Central memory CD8-positive, alpha-beta T cell (primary cell): ENCODE measurements around the gene SLC22A2.

Experiments used
- ATAC-seq: fragments of 150-1000 bp; cut with Tn5 transposase; replicated peaks from 2 replicates; pipeline ENCODE4 v1.10.0; 2022; ENCODE audit warnings: mild to moderate bottlenecking, moderate FRiP score, moderate number of reproducible peaks; ENCODE audit not compliant: poor library complexity, severe bottlenecking; ENCODE audit errors: extremely low read depth
- DNase-seq, 2 donors: peaks; one replicate each; pipeline ENCODE4 v3.0.0; 2021; ENCODE audit warnings: low spot score in 2 of 2
- H3K27ac Mint-ChIP-seq: one replicate; pipeline ENCODE4 v1.8.0; 2022; ENCODE audit warnings: low read depth, mild to moderate bottlenecking, moderate library complexity, mixed read lengths
- H3K27me3 Mint-ChIP-seq: one replicate; pipeline ENCODE4 v1.8.0; 2022; ENCODE audit warnings: mixed read lengths
- H3K36me3 Mint-ChIP-seq: one replicate; pipeline ENCODE4 v1.8.0; 2022; ENCODE audit warnings: mild to moderate bottlenecking, moderate library complexity, mixed read lengths; ENCODE audit not compliant: insufficient read depth
- H3K4me1 Mint-ChIP-seq: one replicate; pipeline ENCODE4 v1.8.0; 2022; ENCODE audit warnings: mixed read lengths
- H3K4me3 Mint-ChIP-seq: one replicate; pipeline ENCODE4 v1.8.0; 2022; ENCODE audit warnings: mild to moderate bottlenecking, moderate library complexity, mixed read lengths
- H3K9me3 Mint-ChIP-seq: one replicate; pipeline ENCODE4 v1.8.0; 2022; ENCODE audit warnings: mixed read lengths

SLC22A2 gene

DNA sequence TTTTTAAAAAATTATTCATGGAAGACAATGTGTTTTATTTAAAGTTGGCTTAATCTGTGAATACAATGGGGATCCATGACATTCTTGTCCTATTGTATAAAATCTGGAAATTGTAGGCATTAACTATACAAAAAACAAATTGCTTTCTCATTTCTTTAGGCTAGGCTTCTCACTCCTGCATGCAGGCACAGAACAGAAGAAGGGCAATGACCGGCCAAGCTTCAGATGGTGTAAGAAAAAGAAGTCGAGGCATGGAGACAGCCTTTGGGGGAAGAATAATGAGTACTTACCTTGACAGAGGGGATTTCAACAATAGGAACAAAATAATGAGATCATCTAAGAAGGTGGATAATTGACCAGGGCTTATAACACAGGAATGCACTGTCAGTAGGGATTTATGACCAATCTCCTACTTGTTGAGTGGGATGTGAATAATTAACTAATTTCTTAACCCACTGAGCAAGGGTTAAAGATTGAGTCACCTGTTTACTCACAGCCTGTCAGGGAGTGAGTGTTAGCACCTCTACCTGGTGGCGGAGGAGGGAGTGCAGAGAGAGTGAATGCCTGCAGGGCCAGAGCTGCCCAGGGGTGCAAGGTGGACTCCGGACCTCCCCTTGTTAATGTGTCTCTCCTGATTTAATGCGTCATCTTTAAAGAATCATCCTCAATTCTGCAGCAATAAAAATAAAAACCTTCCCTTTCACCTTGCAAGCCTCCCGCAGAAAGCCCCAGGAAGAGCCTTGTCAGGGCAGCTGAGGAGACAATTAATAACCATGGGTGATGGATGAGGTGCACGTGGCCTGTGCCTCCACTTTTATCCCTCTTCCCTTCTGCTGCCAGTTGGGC, 3.9 kb downstream of the SLC22A2 start:
- ATAC-seq: no peak
- Mint-ChIP-seq H3K27me3 (peaks cover 58% of the 10 kb centered on the region), H3K4me3 (no peak overlapping the region)

GRCh38 chr6:160253714-160254113, 4.9 kb downstream of the SLC22A2 start:
- ATAC-seq (no peak), DNase-seq (no peak)
- Mint-ChIP-seq H3K9me3 (no peaks in the 10 kb centered on the region), H3K27ac (no peak overlapping the region), H3K36me3 (no peaks in the 10 kb centered on the region), H3K27me3 (peaks cover 56% of the 10 kb centered on the region), H3K4me3 (no peak overlapping the region), H3K4me1 (no peaks in the 10 kb centered on the region)

More for the DNA sequence above, 3.9 kb downstream of the SLC22A2 start:
- no peak for DNase-seq
- no peaks in the 10 kb centered on the region for H3K36me3 Mint-ChIP-seq
- H3K9me3 Mint-ChIP-seq: no peaks in the 10 kb centered on the region
- H3K4me1 Mint-ChIP-seq: no peaks in the 10 kb centered on the region
- no peak overlapping the region for H3K27ac Mint-ChIP-seq

DNA sequence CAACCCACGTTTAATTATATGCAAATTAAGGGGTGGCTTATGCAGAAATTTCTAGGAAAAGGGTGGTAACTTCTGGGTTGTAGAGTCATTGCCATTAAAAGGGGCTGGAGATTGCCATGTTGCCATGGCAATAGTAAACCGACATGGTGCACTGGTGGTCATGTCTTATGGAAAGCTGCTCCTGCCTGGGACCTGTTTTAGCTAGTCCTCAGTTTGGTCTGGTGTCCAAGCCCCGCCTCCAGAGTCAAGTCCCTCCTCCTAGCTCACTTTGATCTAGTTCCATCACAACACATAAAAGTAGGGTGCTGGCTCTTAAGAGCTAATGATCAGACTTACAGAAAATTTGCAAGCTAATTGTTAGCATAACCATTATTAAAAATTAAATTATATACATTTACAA, 5.3 kb downstream of the SLC22A2 start:
- H3K36me3 Mint-ChIP-seq: no peaks in the 10 kb centered on the region
- no peak overlapping the region for H3K27ac Mint-ChIP-seq
- no peak overlapping the region for H3K4me3 Mint-ChIP-seq
- ATAC-seq (no peak), DNase-seq (no peak)
- no peaks in the 10 kb centered on the region for H3K4me1 Mint-ChIP-seq
- peaks cover 60% of the 10 kb centered on the region for H3K27me3 Mint-ChIP-seq
- H3K9me3 Mint-ChIP-seq: no peaks in the 10 kb centered on the region

DNA sequence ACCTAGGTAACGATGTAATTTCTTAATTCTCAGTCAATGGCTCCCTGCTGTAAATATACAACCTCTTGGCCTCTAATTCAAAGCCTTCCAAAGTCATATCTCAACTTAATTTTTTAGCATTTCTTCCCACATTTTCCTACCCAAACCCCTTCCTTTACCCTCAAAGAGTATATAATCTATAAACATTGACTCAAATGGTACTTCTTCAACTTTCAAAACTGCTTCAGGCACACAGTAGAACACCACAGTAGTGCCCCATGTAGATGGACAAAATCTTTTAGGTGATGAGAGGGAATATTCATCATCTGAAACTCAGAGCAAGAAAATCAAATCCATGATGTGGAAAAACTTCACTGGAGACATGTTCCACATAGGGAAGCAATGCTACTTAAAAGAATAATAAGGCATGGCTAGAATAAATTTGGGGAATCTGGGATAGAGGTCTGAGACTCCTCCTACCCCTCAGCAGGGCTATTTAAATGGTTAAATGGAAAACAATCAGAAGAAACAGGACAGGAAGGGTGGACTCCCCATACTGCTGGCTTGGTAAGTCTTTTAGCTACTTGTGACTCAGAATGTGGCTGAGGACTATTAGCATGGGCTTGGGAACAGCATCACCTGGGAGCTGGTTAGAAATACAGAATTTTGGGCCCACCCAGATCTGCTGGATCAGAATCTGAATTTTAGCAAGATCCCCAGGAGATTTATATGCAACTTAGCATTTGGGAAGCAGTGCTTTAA, 6.4 kb downstream of the SLC22A2 start:
- H3K4me3 Mint-ChIP-seq: no peak overlapping the region
- DNase-seq: no peak
- no peak for ATAC-seq

GRCh38 chr6:160249671-160250070, 8.9 kb downstream of the SLC22A2 start:
- Mint-ChIP-seq H3K36me3 (no peaks in the 10 kb centered on the region), H3K9me3 (no peaks in the 10 kb centered on the region), H3K27me3 (peaks cover 47% of the 10 kb centered on the region), H3K4me3 (no peak overlapping the region), H3K27ac (no peak overlapping the region), H3K4me1 (no peaks in the 10 kb centered on the region)
- no peak for ATAC-seq
- DNase-seq: no peak

More for the DNA sequence above, 6.4 kb downstream of the SLC22A2 start:
- Mint-ChIP-seq H3K4me1 (no peaks in the 10 kb centered on the region), H3K9me3 (no peaks in the 10 kb centered on the region), H3K36me3 (no peaks in the 10 kb centered on the region), H3K27me3 (peaks cover 58% of the 10 kb centered on the region), H3K27ac (no peak overlapping the region)

GRCh38 chr6:160248538-160248937, 10.1 kb downstream of the SLC22A2 start:
- H3K27me3 Mint-ChIP-seq: peaks cover 37% of the 10 kb centered on the region
- H3K9me3 Mint-ChIP-seq: no peaks in the 10 kb centered on the region
- no peaks in the 10 kb centered on the region for H3K36me3 Mint-ChIP-seq
- H3K27ac Mint-ChIP-seq: no peak overlapping the region
- no peak for DNase-seq
- H3K4me3 Mint-ChIP-seq: no peak overlapping the region
- H3K4me1 Mint-ChIP-seq: no peaks in the 10 kb centered on the region
- ATAC-seq: no peak

- DNase-seq: no peak
Observed at GRCh38 chr6:160247457-160247883, 11.2 kb downstream of the SLC22A2 start.

GRCh38 chr6:160240691-160241084, 17.9 kb downstream of the SLC22A2 start:
- no peak overlapping the region for H3K4me3 Mint-ChIP-seq
- ATAC-seq (no peak), DNase-seq (no peak)
- H3K36me3 Mint-ChIP-seq: no peaks in the 10 kb centered on the region
- H3K9me3 Mint-ChIP-seq: no peaks in the 10 kb centered on the region
- peaks cover 11% of the 10 kb centered on the region for H3K27me3 Mint-ChIP-seq
- H3K4me1 Mint-ChIP-seq: no peaks in the 10 kb centered on the region
- no peak overlapping the region for H3K27ac Mint-ChIP-seq

More at GRCh38 chr6:160247457-160247883, 11.2 kb downstream of the SLC22A2 start:
- Mint-ChIP-seq H3K36me3 (no peaks in the 10 kb centered on the region), H3K4me1 (no peaks in the 10 kb centered on the region), H3K4me3 (no peak overlapping the region), H3K27me3 (peaks cover 35% of the 10 kb centered on the region), H3K27ac (no peak overlapping the region), H3K9me3 (no peaks in the 10 kb centered on the region)
- no peak for ATAC-seq

GRCh38 chr6:160239929-160240690, 18.5 kb downstream of the SLC22A2 start:
- no peaks in the 10 kb centered on the region for H3K4me1 Mint-ChIP-seq
- H3K36me3 Mint-ChIP-seq: no peaks in the 10 kb centered on the region
- H3K27me3 Mint-ChIP-seq: peaks cover 11% of the 10 kb centered on the region
- no peak overlapping the region for H3K27ac Mint-ChIP-seq
- DNase-seq (no peak), ATAC-seq (no peak)
- H3K4me3 Mint-ChIP-seq: no peak overlapping the region
- no peaks in the 10 kb centered on the region for H3K9me3 Mint-ChIP-seq

- Mint-ChIP-seq H3K4me3 (no peak overlapping the region), H3K4me1 (no peaks in the 10 kb centered on the region), H3K36me3 (no peaks in the 10 kb centered on the region), H3K27me3 (peaks cover 11% of the 10 kb centered on the region), H3K9me3 (no peaks in the 10 kb centered on the region), H3K27ac (no peak overlapping the region)
- DNase-seq: no peak
- ATAC-seq: no peak
Observed at GRCh38 chr6:160238761-160239751, 19.6 kb downstream of the SLC22A2 start.

DNA sequence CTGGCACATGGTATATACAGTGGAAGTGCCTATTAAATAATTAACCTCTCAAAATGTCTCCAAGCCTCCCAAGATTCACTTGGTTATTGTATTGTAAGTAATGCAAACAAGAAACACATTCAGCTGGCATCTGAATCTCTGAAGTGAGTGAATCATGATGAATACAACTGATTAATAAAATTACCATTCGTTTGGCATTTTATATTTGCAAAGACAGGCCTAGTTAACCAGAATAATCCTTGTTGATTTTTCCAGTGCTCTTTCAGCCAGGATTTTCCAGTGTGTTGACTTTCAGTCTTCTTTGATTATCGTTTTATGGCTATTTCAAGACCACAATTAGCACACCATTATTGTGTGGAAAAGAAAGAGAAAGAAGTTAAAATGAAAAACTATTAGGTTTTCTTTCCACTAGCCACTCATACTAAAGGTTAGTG, 20.3 kb downstream of the SLC22A2 start:
- Mint-ChIP-seq H3K36me3 (no peaks in the 10 kb centered on the region), H3K9me3 (no peaks in the 10 kb centered on the region), H3K27ac (no peak overlapping the region), H3K4me1 (no peaks in the 10 kb centered on the region), H3K4me3 (no peak overlapping the region), H3K27me3 (peaks cover 11% of the 10 kb centered on the region)
- ATAC-seq (no peak), DNase-seq (no peak)
